ENCODE data around the gene MRTFA.
A peak's percentile ranks its signal among the peaks of the same experiment; 100 is the strongest.

MRTFA gene

GRCh38 chr22:40636380-40637182 lies at the start of gene MRTFA:
TSS of gene MRTFA (minus strand) at chr22:40636719.
- peak within 1 kb of the TSS; percentile 94 for H3K4me3 ChIP-seq (ENCODE audit: low read depth in 1 of 2, low read length in 2 of 2)
- peak within 1 kb of the TSS; percentile 94 to 99 for H3K9ac ChIP-seq (ENCODE audit: low read depth in 1 of 2, low read length in 2 of 2)
- H3K27me3 ChIP-seq (ENCODE audit: control insufficient read depth in 1 of 2, insufficient read depth in 2 of 2, low read length in 2 of 2) = no peaks in the 10 kb centered on the region
- H3K36me3 ChIP-seq (ENCODE audit: control insufficient read depth in 1 of 2, insufficient read depth in 2 of 2, low read length in 2 of 2) = no peaks in the 10 kb centered on the region
- no peaks in the 10 kb centered on the region for H3K9me3 ChIP-seq (ENCODE audit: control insufficient read depth in 1 of 2, low read length in 2 of 2)
- peak within 1 kb of the TSS; percentile 95 for H3K27ac ChIP-seq (ENCODE audit: low read depth, low read length)
- peaks cover 23 to 29% of the 10 kb centered on the region in 2 donors for H3K4me1 ChIP-seq (ENCODE audit: control insufficient read depth in 1 of 2, insufficient read depth in 2 of 2, low read length in 2 of 2)

- Histone ChIP-seq H3K9me3 (ENCODE audit: control insufficient read depth in 1 of 2, low read length in 2 of 2) (no peaks in the 10 kb centered on the region), H3K36me3 (ENCODE audit: control insufficient read depth in 1 of 2, insufficient read depth in 2 of 2, low read length in 2 of 2) (no peaks in the 10 kb centered on the region), H3K27ac (ENCODE audit: low read depth, low read length) (no peak overlapping the region), H3K9ac (ENCODE audit: low read depth in 1 of 2, low read length in 2 of 2) (no peak overlapping the region), H3K4me3 (ENCODE audit: low read depth in 1 of 2, low read length in 2 of 2) (no peak overlapping the region), H3K4me1 (ENCODE audit: control insufficient read depth in 1 of 2, insufficient read depth in 2 of 2, low read length in 2 of 2) (no peaks in the 10 kb centered on the region), H3K27me3 (ENCODE audit: control insufficient read depth in 1 of 2, insufficient read depth in 2 of 2, low read length in 2 of 2) (peaks cover 7% of the 10 kb centered on the region in 2 donors)
These were observed 48.9 kb upstream of the MRTFA start for GRCh38 chr22:40685406-40685805.

- H3K27me3 ChIP-seq (ENCODE audit: control insufficient read depth in 1 of 2, insufficient read depth in 2 of 2, low read length in 2 of 2) = peaks cover 8 to 12% of the 10 kb centered on the region in 2 donors
- no peaks in the 10 kb centered on the region for H3K36me3 ChIP-seq (ENCODE audit: control insufficient read depth in 1 of 2, insufficient read depth in 2 of 2, low read length in 2 of 2)
- H3K27ac ChIP-seq (ENCODE audit: low read depth, low read length) = no peak overlapping the region
- H3K9ac ChIP-seq (ENCODE audit: low read depth in 1 of 2, low read length in 2 of 2) = no peak overlapping the region
- H3K9me3 ChIP-seq (ENCODE audit: control insufficient read depth in 1 of 2, low read length in 2 of 2) = no peaks in the 10 kb centered on the region
- H3K4me3 ChIP-seq (ENCODE audit: low read depth in 1 of 2, low read length in 2 of 2) = no peak overlapping the region
- no peaks in the 10 kb centered on the region for H3K4me1 ChIP-seq (ENCODE audit: control insufficient read depth in 1 of 2, insufficient read depth in 2 of 2, low read length in 2 of 2)
These were observed 48.2 kb upstream of the MRTFA start for GRCh38 chr22:40684728-40685127.

- no peaks in the 10 kb centered on the region for H3K36me3 ChIP-seq (ENCODE audit: control insufficient read depth in 1 of 2, insufficient read depth in 2 of 2, low read length in 2 of 2)
- peaks cover 20 to 22% of the 10 kb centered on the region in 2 donors for H3K27me3 ChIP-seq (ENCODE audit: control insufficient read depth in 1 of 2, insufficient read depth in 2 of 2, low read length in 2 of 2)
- no peak overlapping the region for H3K9ac ChIP-seq (ENCODE audit: low read depth in 1 of 2, low read length in 2 of 2)
- no peaks in the 10 kb centered on the region for H3K9me3 ChIP-seq (ENCODE audit: control insufficient read depth in 1 of 2, low read length in 2 of 2)
- no peak overlapping the region for H3K4me3 ChIP-seq (ENCODE audit: low read depth in 1 of 2, low read length in 2 of 2)
- H3K4me1 ChIP-seq (ENCODE audit: control insufficient read depth in 1 of 2, insufficient read depth in 2 of 2, low read length in 2 of 2) = peaks cover 0 to 6% of the 10 kb centered on the region in 2 donors
- no peak overlapping the region for H3K27ac ChIP-seq (ENCODE audit: low read depth, low read length)
These were observed 44.9 kb upstream of the MRTFA start for GRCh38 chr22:40681451-40681850.

GRCh38 chr22:40680819-40681183 lies 44.3 kb upstream of the MRTFA start:
- Histone ChIP-seq H3K9me3 (ENCODE audit: control insufficient read depth in 1 of 2, low read length in 2 of 2) (no peaks in the 10 kb centered on the region), H3K4me3 (ENCODE audit: low read depth in 1 of 2, low read length in 2 of 2) (no peak overlapping the region), H3K27me3 (ENCODE audit: control insufficient read depth in 1 of 2, insufficient read depth in 2 of 2, low read length in 2 of 2) (peaks cover 20 to 22% of the 10 kb centered on the region in 2 donors), H3K36me3 (ENCODE audit: control insufficient read depth in 1 of 2, insufficient read depth in 2 of 2, low read length in 2 of 2) (no peaks in the 10 kb centered on the region), H3K9ac (ENCODE audit: low read depth in 1 of 2, low read length in 2 of 2) (no peak overlapping the region), H3K4me1 (ENCODE audit: control insufficient read depth in 1 of 2, insufficient read depth in 2 of 2, low read length in 2 of 2) (peaks cover 0 to 6% of the 10 kb centered on the region in 2 donors), H3K27ac (ENCODE audit: low read depth, low read length) (no peak overlapping the region)

- H3K4me3 ChIP-seq (ENCODE audit: low read depth in 1 of 2, low read length in 2 of 2) = no peak overlapping the region
These were observed 43.7 kb upstream of the MRTFA start for GRCh38 chr22:40679964-40680818.

GRCh38 chr22:40679249-40679963 lies 42.9 kb upstream of the MRTFA start, which contains the start of gene MCHR1:
TSS of gene MCHR1 (plus strand) at chr22:40679484. CDS start at chr22:40679653, 169 bp downstream.
- no peaks in the 10 kb centered on the region for H3K9me3 ChIP-seq (ENCODE audit: control insufficient read depth in 1 of 2, low read length in 2 of 2)
- peaks cover 20 to 22% of the 10 kb centered on the region in 2 donors for H3K27me3 ChIP-seq (ENCODE audit: control insufficient read depth in 1 of 2, insufficient read depth in 2 of 2, low read length in 2 of 2)
- no peak within 1 kb of the TSS for H3K4me3 ChIP-seq (ENCODE audit: low read depth in 1 of 2, low read length in 2 of 2)
- H3K9ac ChIP-seq (ENCODE audit: low read depth in 1 of 2, low read length in 2 of 2) = no peak within 1 kb of the TSS
- peaks cover 0 to 6% of the 10 kb centered on the region in 2 donors for H3K4me1 ChIP-seq (ENCODE audit: control insufficient read depth in 1 of 2, insufficient read depth in 2 of 2, low read length in 2 of 2)
- H3K27ac ChIP-seq (ENCODE audit: low read depth, low read length) = no peak within 1 kb of the TSS
- no peaks in the 10 kb centered on the region for H3K36me3 ChIP-seq (ENCODE audit: control insufficient read depth in 1 of 2, insufficient read depth in 2 of 2, low read length in 2 of 2)

More at GRCh38 chr22:40679964-40680818, 43.7 kb upstream of the MRTFA start:
- no peaks in the 10 kb centered on the region for H3K36me3 ChIP-seq (ENCODE audit: control insufficient read depth in 1 of 2, insufficient read depth in 2 of 2, low read length in 2 of 2)
- H3K27ac ChIP-seq (ENCODE audit: low read depth, low read length) = no peak overlapping the region
- H3K27me3 ChIP-seq (ENCODE audit: control insufficient read depth in 1 of 2, insufficient read depth in 2 of 2, low read length in 2 of 2) = peaks cover 20 to 22% of the 10 kb centered on the region in 2 donors
- H3K9me3 ChIP-seq (ENCODE audit: control insufficient read depth in 1 of 2, low read length in 2 of 2) = no peaks in the 10 kb centered on the region
- no peak overlapping the region for H3K9ac ChIP-seq (ENCODE audit: low read depth in 1 of 2, low read length in 2 of 2)
- peaks cover 0 to 6% of the 10 kb centered on the region in 2 donors for H3K4me1 ChIP-seq (ENCODE audit: control insufficient read depth in 1 of 2, insufficient read depth in 2 of 2, low read length in 2 of 2)

- H3K27me3 ChIP-seq (ENCODE audit: control insufficient read depth in 1 of 2, insufficient read depth in 2 of 2, low read length in 2 of 2) = peaks cover 20 to 22% of the 10 kb centered on the region in 2 donors
- no peaks in the 10 kb centered on the region for H3K36me3 ChIP-seq (ENCODE audit: control insufficient read depth in 1 of 2, insufficient read depth in 2 of 2, low read length in 2 of 2)
- H3K4me1 ChIP-seq (ENCODE audit: control insufficient read depth in 1 of 2, insufficient read depth in 2 of 2, low read length in 2 of 2) = peaks cover 0 to 6% of the 10 kb centered on the region in 2 donors
- no peak overlapping the region for H3K4me3 ChIP-seq (ENCODE audit: low read depth in 1 of 2, low read length in 2 of 2)
- no peak overlapping the region for H3K9ac ChIP-seq (ENCODE audit: low read depth in 1 of 2, low read length in 2 of 2)
- H3K9me3 ChIP-seq (ENCODE audit: control insufficient read depth in 1 of 2, low read length in 2 of 2) = no peaks in the 10 kb centered on the region
- H3K27ac ChIP-seq (ENCODE audit: low read depth, low read length) = no peak overlapping the region
These were observed 42.2 kb upstream of the MRTFA start for GRCh38 chr22:40678493-40679248.

GRCh38 chr22:40676644-40677043 lies 40.1 kb upstream of the MRTFA start:
- Histone ChIP-seq H3K27me3 (ENCODE audit: control insufficient read depth in 1 of 2, insufficient read depth in 2 of 2, low read length in 2 of 2) (peaks cover 20 to 22% of the 10 kb centered on the region in 2 donors), H3K4me1 (ENCODE audit: control insufficient read depth in 1 of 2, insufficient read depth in 2 of 2, low read length in 2 of 2) (peaks cover 0 to 6% of the 10 kb centered on the region in 2 donors), H3K4me3 (ENCODE audit: low read depth in 1 of 2, low read length in 2 of 2) (no peak overlapping the region), H3K36me3 (ENCODE audit: control insufficient read depth in 1 of 2, insufficient read depth in 2 of 2, low read length in 2 of 2) (no peaks in the 10 kb centered on the region), H3K9me3 (ENCODE audit: control insufficient read depth in 1 of 2, low read length in 2 of 2) (no peaks in the 10 kb centered on the region), H3K27ac (ENCODE audit: low read depth, low read length) (no peak overlapping the region), H3K9ac (ENCODE audit: low read depth in 1 of 2, low read length in 2 of 2) (no peak overlapping the region)
